Measurements from ENCODE around the gene CHST11.

Gene CHST11

GRCh38 chr12:104643093-104643818 is 186.5 kb downstream of the CHST11 start:
- no peak overlapping the region for H3K4me3 ChIP-seq (ENCODE audit: low read depth, low read length)
- TF ChIP-seq CTCF (IDR thresholded peaks at IDR 0.05; ENCODE audit: low read depth, low read length): no peak
- in situ Hi-C loops (cut with HindIII; ENCODE audit: low sequenced_read_pairs): no loop called here
- no peak for DNase-seq (ENCODE audit: low read depth, low spot score)

- in situ Hi-C loops (cut with HindIII; ENCODE audit: low sequenced_read_pairs): no loop called here
- DNase-seq (ENCODE audit: low read depth, low spot score): no peak
- TF ChIP-seq CTCF (IDR thresholded peaks at IDR 0.05; ENCODE audit: low read depth, low read length): no peak
- no peak overlapping the region for H3K4me3 ChIP-seq (ENCODE audit: low read depth, low read length)
Observed at GRCh38 chr12:104643819-104644669, 187.3 kb downstream of the CHST11 start.

- H3K4me3 ChIP-seq (ENCODE audit: low read depth, low read length): no peak overlapping the region
- no peak for DNase-seq (ENCODE audit: low read depth, low spot score)
- no peak for TF ChIP-seq CTCF (IDR thresholded peaks at IDR 0.05; ENCODE audit: low read depth, low read length)
- in situ Hi-C loops (cut with HindIII; ENCODE audit: low sequenced_read_pairs): no loop called here
Observed at GRCh38 chr12:104648756-104649155, 192.0 kb downstream of the CHST11 start.

- H3K4me3 ChIP-seq (ENCODE audit: low read depth, low read length): no peak overlapping the region
- in situ Hi-C loops (cut with HindIII; ENCODE audit: low sequenced_read_pairs): no loop called here
- DNase-seq (ENCODE audit: low read depth, low spot score): no peak
- TF ChIP-seq CTCF (IDR thresholded peaks at IDR 0.05; ENCODE audit: low read depth, low read length): no peak
Observed at GRCh38 chr12:104649217-104649824, 192.6 kb downstream of the CHST11 start.

- no peak for DNase-seq (ENCODE audit: low read depth, low spot score)
- no peak for TF ChIP-seq CTCF (IDR thresholded peaks at IDR 0.05; ENCODE audit: low read depth, low read length)
- in situ Hi-C loops (cut with HindIII; ENCODE audit: low sequenced_read_pairs): no loop called here
- no peak overlapping the region for H3K4me3 ChIP-seq (ENCODE audit: low read depth, low read length)
Observed at GRCh38 chr12:104649921-104650320, 193.2 kb downstream of the CHST11 start.

- no peak for TF ChIP-seq CTCF (IDR thresholded peaks at IDR 0.05; ENCODE audit: low read depth, low read length)
- DNase-seq (ENCODE audit: low read depth, low spot score): no peak
- no peak overlapping the region for H3K4me3 ChIP-seq (ENCODE audit: low read depth, low read length)
- in situ Hi-C loops (cut with HindIII; ENCODE audit: low sequenced_read_pairs): no loop called here
Observed at GRCh38 chr12:104650541-104650940, 193.8 kb downstream of the CHST11 start.

Measured in astrocyte of the spinal cord (primary cell).